OCI-LY1 (cell line): Measurements from ENCODE around the gene ARL8B.

ENCODE experiments used
- EZH2 ChIP-seq: fragments of 200-600 bp; sonication (generic), shearing (Covaris generic); IDR thresholded peaks from 2 replicates; pipeline ENCODE4 v1.8.0; 2017; ENCODE audit warnings: borderline replicate concordance, mixed run types, mild to moderate bottlenecking, antibody characterized with exemption, low read length, moderate library complexity, mixed read lengths
- TF ChIP-seq, protein P1 (sequence below): fragments of 200-600 bp; sonication (generic), shearing (Covaris generic); IDR thresholded peaks from 2 replicates; pipeline ENCODE4 v1.5.1; 2017; ENCODE audit warnings: mild to moderate bottlenecking, antibody characterized with exemption, low read length, moderate library complexity, mixed read lengths

DNA sequence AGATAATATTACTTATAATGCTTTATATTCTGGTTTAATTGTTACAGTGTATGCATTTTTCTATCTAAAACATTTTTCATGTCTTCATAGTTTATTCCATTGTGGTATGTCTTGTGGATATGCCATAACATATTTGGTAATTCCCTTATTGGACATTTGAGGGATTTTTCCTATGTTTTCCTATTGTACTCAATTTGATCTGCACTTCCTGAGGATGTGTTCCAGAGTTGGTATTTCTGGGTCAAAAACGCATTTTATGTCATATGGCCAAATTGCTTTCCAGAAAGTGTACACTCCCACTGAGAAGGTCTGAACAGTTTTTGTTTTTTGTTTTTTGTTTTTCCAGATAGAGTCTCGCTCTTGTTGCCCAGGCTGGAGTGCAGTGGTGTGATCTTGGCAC is 6.8 kb downstream of the ARL8B start:
- TF ChIP-seq, protein P1, sequence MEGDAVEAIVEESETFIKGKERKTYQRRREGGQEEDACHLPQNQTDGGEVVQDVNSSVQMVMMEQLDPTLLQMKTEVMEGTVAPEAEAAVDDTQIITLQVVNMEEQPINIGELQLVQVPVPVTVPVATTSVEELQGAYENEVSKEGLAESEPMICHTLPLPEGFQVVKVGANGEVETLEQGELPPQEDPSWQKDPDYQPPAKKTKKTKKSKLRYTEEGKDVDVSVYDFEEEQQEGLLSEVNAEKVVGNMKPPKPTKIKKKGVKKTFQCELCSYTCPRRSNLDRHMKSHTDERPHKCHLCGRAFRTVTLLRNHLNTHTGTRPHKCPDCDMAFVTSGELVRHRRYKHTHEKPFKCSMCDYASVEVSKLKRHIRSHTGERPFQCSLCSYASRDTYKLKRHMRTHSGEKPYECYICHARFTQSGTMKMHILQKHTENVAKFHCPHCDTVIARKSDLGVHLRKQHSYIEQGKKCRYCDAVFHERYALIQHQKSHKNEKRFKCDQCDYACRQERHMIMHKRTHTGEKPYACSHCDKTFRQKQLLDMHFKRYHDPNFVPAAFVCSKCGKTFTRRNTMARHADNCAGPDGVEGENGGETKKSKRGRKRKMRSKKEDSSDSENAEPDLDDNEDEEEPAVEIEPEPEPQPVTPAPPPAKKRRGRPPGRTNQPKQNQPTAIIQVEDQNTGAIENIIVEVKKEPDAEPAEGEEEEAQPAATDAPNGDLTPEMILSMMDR: no peak
- TF ChIP-seq EZH2: no peak
